Measurements from ENCODE around the gene PARD3B.

DNA sequence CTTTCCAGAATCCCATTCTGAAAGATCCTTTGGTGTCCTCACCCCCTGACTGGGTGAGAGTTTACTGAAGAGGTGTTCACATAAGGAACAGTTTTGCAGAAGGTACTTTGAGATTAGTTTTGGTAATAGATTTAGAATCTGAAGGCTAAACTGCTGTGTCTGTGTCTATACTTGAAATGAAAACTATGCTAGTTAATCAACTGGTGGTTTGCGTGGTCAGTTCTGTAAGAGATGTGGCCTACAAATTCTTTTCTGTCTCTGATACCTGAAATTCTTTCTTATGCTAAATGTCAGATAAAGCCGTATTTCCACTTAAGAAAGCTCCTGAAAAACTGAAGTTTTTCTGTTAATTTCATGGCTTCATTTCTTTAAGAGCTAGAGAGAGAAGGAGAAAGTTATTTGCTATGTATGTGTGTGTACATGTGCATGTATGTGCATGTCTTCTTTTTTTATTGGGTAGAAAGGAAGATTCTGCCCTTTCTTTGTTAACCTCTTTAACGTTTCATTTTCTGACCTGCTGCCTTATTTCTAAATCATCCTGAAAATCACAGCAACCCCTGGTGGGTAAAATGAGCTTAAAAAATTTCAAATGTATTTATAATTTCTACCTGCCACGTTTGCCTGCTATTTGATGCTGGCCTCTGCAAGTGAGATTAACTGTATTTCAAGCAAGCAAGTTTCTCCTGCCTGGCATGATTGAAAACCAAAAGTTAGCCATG, 585.0 kb downstream of the PARD3B start:
- TF ChIP-seq, protein P1, sequence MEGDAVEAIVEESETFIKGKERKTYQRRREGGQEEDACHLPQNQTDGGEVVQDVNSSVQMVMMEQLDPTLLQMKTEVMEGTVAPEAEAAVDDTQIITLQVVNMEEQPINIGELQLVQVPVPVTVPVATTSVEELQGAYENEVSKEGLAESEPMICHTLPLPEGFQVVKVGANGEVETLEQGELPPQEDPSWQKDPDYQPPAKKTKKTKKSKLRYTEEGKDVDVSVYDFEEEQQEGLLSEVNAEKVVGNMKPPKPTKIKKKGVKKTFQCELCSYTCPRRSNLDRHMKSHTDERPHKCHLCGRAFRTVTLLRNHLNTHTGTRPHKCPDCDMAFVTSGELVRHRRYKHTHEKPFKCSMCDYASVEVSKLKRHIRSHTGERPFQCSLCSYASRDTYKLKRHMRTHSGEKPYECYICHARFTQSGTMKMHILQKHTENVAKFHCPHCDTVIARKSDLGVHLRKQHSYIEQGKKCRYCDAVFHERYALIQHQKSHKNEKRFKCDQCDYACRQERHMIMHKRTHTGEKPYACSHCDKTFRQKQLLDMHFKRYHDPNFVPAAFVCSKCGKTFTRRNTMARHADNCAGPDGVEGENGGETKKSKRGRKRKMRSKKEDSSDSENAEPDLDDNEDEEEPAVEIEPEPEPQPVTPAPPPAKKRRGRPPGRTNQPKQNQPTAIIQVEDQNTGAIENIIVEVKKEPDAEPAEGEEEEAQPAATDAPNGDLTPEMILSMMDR (conservative IDR thresholded peaks at IDR 0.05), result no peak
- no peak for TF ChIP-seq EZH2 (IDR thresholded peaks at IDR 0.05; ENCODE audit: low read depth)

Data from PC-9 (cell line).